Measurements from ENCODE around the gene RAPH1. TPM values are rescaled to one million over a fixed set of nuclear protein-coding genes. Genes with fewer than 3 reads are reported as not detected.

RAPH1 gene
- polyA plus RNA-seq, 1 donor (not counting 4 experiments of a cell fraction or from before 2014, with no cell fraction given): 2.9 TPM

DNA sequence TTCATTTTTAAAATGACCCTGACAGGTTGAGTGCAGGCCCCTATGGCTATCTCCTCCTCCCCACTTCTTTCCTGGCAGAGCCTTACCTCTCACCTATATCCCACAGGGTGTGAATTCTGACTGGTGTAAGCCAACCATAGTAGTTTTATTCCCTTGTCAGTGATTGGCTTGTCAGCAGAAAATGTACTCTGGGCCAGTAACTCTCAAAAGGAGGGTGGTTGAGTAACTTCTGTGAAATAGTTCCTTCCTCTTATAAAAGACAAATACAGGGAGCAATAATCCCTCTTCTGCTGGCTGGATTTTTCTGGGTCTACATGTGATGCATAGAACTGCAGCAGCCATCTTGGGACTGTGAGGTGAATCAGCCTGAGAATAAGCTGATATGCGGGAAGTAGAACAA, 83.4 kb downstream of the RAPH1 start:
- Histone ChIP-seq H3K36me3 (ENCODE audit: control insufficient read depth in 2 of 2, extremely low read depth in 1 of 2, insufficient read depth in 2 of 2, low read length in 2 of 2) (peaks cover under 1 to 2% of the 10 kb centered on the region in 2 experiments), H3K27ac (ENCODE audit: control insufficient read depth, insufficient read depth, low read length) (no peak overlapping the region), H3K79me2 (ENCODE audit: control insufficient read depth, insufficient read depth, low read length) (no peaks in the 10 kb centered on the region), H3K4me2 (ENCODE audit: control insufficient read depth, extremely low read depth, insufficient read depth, low read depth, low read length) (no peak overlapping the region), H4K20me1 (ENCODE audit: control insufficient read depth, extremely low read depth, insufficient read depth, low read length) (no peaks in the 10 kb centered on the region), H3K9me3 (ENCODE audit: control insufficient read depth, low read depth, low read length) (no peaks in the 10 kb centered on the region), H3K4me1 (ENCODE audit: control insufficient read depth, extremely low read depth, insufficient read depth, low read length) (peaks cover 7% of the 10 kb centered on the region), H3K27me3 (ENCODE audit: control insufficient read depth, extremely low read depth, insufficient read depth, low read length) (no peaks in the 10 kb centered on the region), H3K9ac (ENCODE audit: control insufficient read depth, extremely low read depth, insufficient read depth, low read length) (no peak overlapping the region), H3K4me3 (ENCODE audit: control insufficient read depth in 2 of 3, extremely low read depth in 1 of 3, insufficient read depth in 2 of 3, low read depth in 1 of 3, low read length in 3 of 3) (no peak overlapping the region), H2AFZ (ENCODE audit: control insufficient read depth, low read length) (no peak overlapping the region), H3K9me1 (ENCODE audit: control insufficient read depth, extremely low read depth, insufficient read depth, low read length) (no peaks in the 10 kb centered on the region)
- FAIRE-seq (no peak), DNase-seq (ENCODE audit: low read depth, low spot score) (no peak)
- dilution Hi-C loops (cut with MboI; ENCODE audit: extremely low pct_ligation_motif_present, low sequenced_read_pairs): no loop called here
- no peak for TF ChIP-seq CTCF (optimal IDR thresholded peaks at IDR 0.05 in 1 of 3, IDR thresholded peaks at IDR 0.05 in 1 of 3, conservative IDR thresholded peaks at IDR 0.05 in 1 of 3; ENCODE audit: extremely low read depth in 1 of 3, insufficient read depth in 2 of 3, low read length in 3 of 3)
- no peak for TF ChIP-seq EZH2 (IDR thresholded peaks at IDR 0.05; ENCODE audit: low read length)

GRCh38 chr2:203451011-203451410, 84.1 kb downstream of the RAPH1 start:
- dilution Hi-C loops (cut with MboI; ENCODE audit: extremely low pct_ligation_motif_present, low sequenced_read_pairs): no loop called here
- FAIRE-seq: no peak

More at GRCh38 chr2:203451011-203451410, 84.1 kb downstream of the RAPH1 start:
- no peaks in the 10 kb centered on the region for H3K27me3 ChIP-seq (ENCODE audit: control insufficient read depth, extremely low read depth, insufficient read depth, low read length)
- no peak overlapping the region for H2AFZ ChIP-seq (ENCODE audit: control insufficient read depth, low read length)
- no peaks in the 10 kb centered on the region for H4K20me1 ChIP-seq (ENCODE audit: control insufficient read depth, extremely low read depth, insufficient read depth, low read length)
- H3K9ac ChIP-seq (ENCODE audit: control insufficient read depth, extremely low read depth, insufficient read depth, low read length): no peak overlapping the region
- peaks cover 7% of the 10 kb centered on the region for H3K4me1 ChIP-seq (ENCODE audit: control insufficient read depth, extremely low read depth, insufficient read depth, low read length)
- H3K4me3 ChIP-seq (ENCODE audit: control insufficient read depth in 2 of 3, extremely low read depth in 1 of 3, insufficient read depth in 2 of 3, low read depth in 1 of 3, low read length in 3 of 3): no peak overlapping the region
- TF ChIP-seq EZH2 (IDR thresholded peaks at IDR 0.05; ENCODE audit: low read length) (no peak), CTCF (optimal IDR thresholded peaks at IDR 0.05 in 1 of 3, IDR thresholded peaks at IDR 0.05 in 1 of 3, conservative IDR thresholded peaks at IDR 0.05 in 1 of 3; ENCODE audit: extremely low read depth in 1 of 3, insufficient read depth in 2 of 3, low read length in 3 of 3) (no peak)
- no peak for DNase-seq (ENCODE audit: low read depth, low spot score)
- H3K9me3 ChIP-seq (ENCODE audit: control insufficient read depth, low read depth, low read length): no peaks in the 10 kb centered on the region
- peaks cover 2 to 7% of the 10 kb centered on the region in 2 experiments for H3K36me3 ChIP-seq (ENCODE audit: control insufficient read depth in 2 of 2, extremely low read depth in 1 of 2, insufficient read depth in 2 of 2, low read length in 2 of 2)
- no peak overlapping the region for H3K27ac ChIP-seq (ENCODE audit: control insufficient read depth, insufficient read depth, low read length)
- no peaks in the 10 kb centered on the region for H3K9me1 ChIP-seq (ENCODE audit: control insufficient read depth, extremely low read depth, insufficient read depth, low read length)
- H3K79me2 ChIP-seq (ENCODE audit: control insufficient read depth, insufficient read depth, low read length): no peaks in the 10 kb centered on the region
- no peak overlapping the region for H3K4me2 ChIP-seq (ENCODE audit: control insufficient read depth, extremely low read depth, insufficient read depth, low read depth, low read length)
